Neural crest cell (in vitro differentiated cells): ENCODE results near the gene ZMYND12. TPM values are rescaled to one million over a fixed set of nuclear protein-coding genes. Genes with fewer than 3 reads are reported as not detected.

Experiments used
- DNase-seq: peaks from one replicate; pipeline ENCODE4 v3.0.0; 2021; ENCODE audit warnings: low read depth, mixed read lengths, low spot score
- H3K27ac Mint-ChIP-seq: one replicate; pipeline ENCODE4 v1.8.0; 2021; ENCODE audit warnings: mild to moderate bottlenecking, mixed read lengths; ENCODE audit not compliant: unreplicated experiment
- H3K27me3 Mint-ChIP-seq: 2 replicates; pipeline ENCODE4 v1.8.0; 2021; ENCODE audit warnings: low read depth, mild to moderate bottlenecking, mixed read lengths
- H3K36me3 Mint-ChIP-seq: 2 replicates; pipeline ENCODE4 v1.8.0; 2021; ENCODE audit warnings: low read depth, mild to moderate bottlenecking, mixed read lengths
- H3K4me1 Mint-ChIP-seq: 2 replicates; pipeline ENCODE4 v1.8.0; 2021; ENCODE audit warnings: mixed read lengths
- H3K4me3 Mint-ChIP-seq: one replicate; pipeline ENCODE4 v1.8.0; 2021; ENCODE audit warnings: mild to moderate bottlenecking, mixed read lengths
- H3K9me3 Mint-ChIP-seq: 2 replicates; pipeline ENCODE4 v1.8.0; 2021; ENCODE audit warnings: mixed read lengths
- CTCF ChIP-seq: fragments of 200-600 bp; sonication (generic); conservative IDR thresholded peaks from 2 replicates; pipeline ENCODE4 v1.5.0; 2021; ENCODE audit warnings: antibody characterized with exemption, mild to moderate bottlenecking
- total RNA-seq: library from RNA; stranded (reverse); gene quantifications from 2 replicates; pipeline ENCODE4 v1.2.1, GENCODE V29; 2021

The ZMYND12 gene
- total RNA-seq, 1 donor from 2014 or later, result 0.61 TPM

GRCh38 chr1:42422737-42423136, 33.1 kb downstream of the ZMYND12 start:
- Mint-ChIP-seq H3K4me1 (peaks cover 6% of the 10 kb centered on the region), H3K9me3 (no peaks in the 10 kb centered on the region), H3K27ac (no peak overlapping the region), H3K4me3 (no peak overlapping the region), H3K27me3 (no peaks in the 10 kb centered on the region), H3K36me3 (no peaks in the 10 kb centered on the region)
- TF ChIP-seq CTCF, result no peak
- no peak for DNase-seq

- Mint-ChIP-seq H3K27me3 (no peaks in the 10 kb centered on the region), H3K9me3 (no peaks in the 10 kb centered on the region), H3K27ac (no peak overlapping the region), H3K36me3 (no peaks in the 10 kb centered on the region), H3K4me3 (no peak overlapping the region), H3K4me1 (peaks cover 6% of the 10 kb centered on the region)
- no peak for TF ChIP-seq CTCF
- no peak for DNase-seq
These were observed 34.8 kb downstream of the ZMYND12 start for GRCh38 chr1:42420911-42421585.

GRCh38 chr1:42420121-42420520, 35.7 kb downstream of the ZMYND12 start:
- Mint-ChIP-seq H3K27me3 (no peaks in the 10 kb centered on the region), H3K36me3 (no peaks in the 10 kb centered on the region), H3K9me3 (no peaks in the 10 kb centered on the region), H3K4me1 (peaks cover 6% of the 10 kb centered on the region), H3K27ac (no peak overlapping the region), H3K4me3 (no peak overlapping the region)
- TF ChIP-seq CTCF, result no peak
- no peak for DNase-seq

GRCh38 chr1:42419126-42419821, 36.5 kb downstream of the ZMYND12 start:
- Mint-ChIP-seq H3K27me3 (no peaks in the 10 kb centered on the region), H3K27ac (no peak overlapping the region), H3K4me3 (no peak overlapping the region), H3K36me3 (no peaks in the 10 kb centered on the region), H3K9me3 (no peaks in the 10 kb centered on the region), H3K4me1 (peaks cover 6% of the 10 kb centered on the region)
- no peak for TF ChIP-seq CTCF
- DNase-seq, result no peak

GRCh38 chr1:42418516-42418915, 37.3 kb downstream of the ZMYND12 start:
- Mint-ChIP-seq H3K36me3 (no peaks in the 10 kb centered on the region), H3K27ac (no peak overlapping the region), H3K4me1 (peaks cover 6% of the 10 kb centered on the region), H3K27me3 (no peaks in the 10 kb centered on the region), H3K4me3 (no peak overlapping the region), H3K9me3 (no peaks in the 10 kb centered on the region)
- DNase-seq, result no peak
- no peak for TF ChIP-seq CTCF
